ENCODE data around the gene HDAC8.
"Not testable (repeated sequence)": the region's sequence is repeated elsewhere in the genome, so short reads cannot be mapped to it uniquely, and the experiment has no call there.

Gene HDAC8

DNA sequence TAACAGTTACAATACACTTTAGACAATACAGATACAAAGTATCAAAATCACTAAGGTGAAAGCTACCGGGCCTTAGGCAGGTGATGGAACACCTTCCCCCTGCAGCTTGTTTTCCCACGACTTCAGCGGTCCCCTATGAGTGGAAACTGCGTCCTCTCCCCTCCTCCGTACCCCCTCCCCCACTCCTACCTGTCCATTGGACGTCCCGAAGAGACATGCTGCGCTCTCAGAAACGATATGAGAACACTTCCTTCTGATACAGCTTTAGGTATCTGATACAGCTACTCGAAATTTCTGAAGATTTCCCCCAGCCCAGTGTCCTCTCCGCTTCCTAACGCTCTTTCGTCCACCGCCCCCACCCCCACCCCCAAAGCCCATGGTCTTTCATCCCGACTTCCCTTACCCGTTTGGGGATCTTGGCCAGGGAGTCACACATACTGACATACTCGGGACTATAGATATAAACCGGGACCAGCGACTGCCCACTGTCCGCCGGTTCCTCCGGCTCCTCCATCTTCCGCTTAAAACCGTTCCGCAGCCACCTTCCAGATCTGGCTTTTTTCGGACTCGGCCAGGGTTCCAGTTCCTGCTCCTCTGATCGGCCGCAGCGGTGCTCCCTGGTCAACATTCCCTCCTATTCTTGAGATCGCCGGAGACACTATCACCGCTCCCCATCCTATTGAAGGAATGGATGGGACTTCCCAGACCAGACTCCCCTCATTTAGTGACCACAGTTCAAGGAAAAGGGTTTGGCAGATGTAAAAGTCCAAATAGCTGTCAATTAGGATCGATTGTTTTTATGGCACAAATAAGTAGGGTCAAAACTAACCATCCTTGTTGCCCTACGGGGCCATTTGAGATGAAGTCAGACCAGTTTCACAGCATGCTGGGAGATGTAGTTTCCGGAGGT, at the start of gene HDAC8:
Gene HDAC8 (minus strand): TSS at position 596 of the 910 bp plus-strand sequence. CDS start 82 bp downstream, at position 514.
- peak in 1 of 3 donors; percentile 16 for DNase-seq (ENCODE audit: low read depth in 3 of 3)

DNA sequence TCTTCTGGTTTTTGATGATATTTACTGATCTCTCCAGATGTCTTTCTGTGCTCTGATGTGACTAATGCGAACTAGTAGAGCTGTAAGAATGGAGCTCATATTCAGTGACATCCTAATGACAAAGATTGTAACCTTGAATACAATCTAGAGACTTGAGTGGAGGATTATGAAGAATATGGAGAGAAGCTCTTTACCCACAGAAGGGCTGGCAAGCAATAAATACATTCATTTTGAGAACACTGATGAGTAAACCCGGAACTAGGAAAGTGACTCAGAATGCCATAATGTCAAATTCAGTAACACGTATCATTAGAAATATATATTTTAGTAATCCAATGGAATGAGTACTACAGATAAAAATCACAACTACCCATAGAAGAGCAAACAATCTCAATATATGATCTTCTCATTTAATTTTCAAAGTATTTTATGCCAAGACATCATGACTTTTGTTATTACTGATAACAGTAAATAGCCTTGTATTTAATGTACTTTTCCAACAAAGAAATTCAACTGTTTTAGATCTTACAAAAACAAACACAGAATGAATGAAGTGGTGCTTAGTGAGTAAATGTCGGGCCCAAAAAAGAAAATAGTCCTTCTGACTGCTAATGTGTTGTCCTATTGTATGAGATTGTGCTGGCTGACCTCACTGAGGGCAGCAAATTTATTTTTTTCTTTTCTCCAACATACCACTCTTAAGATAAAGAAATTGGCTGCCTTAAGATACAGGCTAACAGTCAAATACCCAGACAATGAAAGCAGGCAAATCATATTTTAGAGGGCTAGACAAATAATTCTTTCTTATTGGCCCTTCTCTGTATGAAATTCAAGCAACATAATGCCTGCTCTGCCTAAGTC, 49.2 kb upstream of the HDAC8 start:
- DNase-seq (ENCODE audit: low read depth in 3 of 3) = no peak

DNA sequence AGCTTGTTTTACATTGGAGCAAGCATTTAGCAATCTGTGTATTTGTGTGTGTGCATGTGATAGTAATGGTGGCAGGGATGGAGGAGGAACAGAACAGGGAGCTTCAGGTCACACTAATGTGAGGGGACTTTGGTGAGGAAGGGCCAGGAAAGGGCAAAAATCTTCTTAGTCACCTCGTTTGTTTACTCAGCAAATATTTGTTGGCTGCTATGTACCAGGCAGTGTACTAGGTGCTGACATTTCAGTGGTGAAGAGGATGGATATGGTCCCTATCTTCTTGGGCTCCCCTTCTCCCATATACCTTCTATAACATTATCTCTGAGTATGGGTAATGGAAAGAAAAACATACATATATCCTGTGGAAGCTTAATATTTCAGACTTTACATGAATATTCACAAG, 48.5 kb upstream of the HDAC8 start:
- no peak for DNase-seq (ENCODE audit: low read depth in 3 of 3)

- peak in 2 of 3 donors; percentile 38 to 45 for DNase-seq (ENCODE audit: low read depth in 3 of 3)
Observed at GRCh38 chrX:72620550-72621145, 48.0 kb upstream of the HDAC8 start.

- DNase-seq (ENCODE audit: low read depth in 3 of 3) = no peak
Observed at GRCh38 chrX:72609313-72609712, 36.7 kb upstream of the HDAC8 start.

- DNase-seq (ENCODE audit: low read depth in 3 of 3) = no peak
Observed at GRCh38 chrX:72604705-72605104, 32.1 kb upstream of the HDAC8 start.

DNA sequence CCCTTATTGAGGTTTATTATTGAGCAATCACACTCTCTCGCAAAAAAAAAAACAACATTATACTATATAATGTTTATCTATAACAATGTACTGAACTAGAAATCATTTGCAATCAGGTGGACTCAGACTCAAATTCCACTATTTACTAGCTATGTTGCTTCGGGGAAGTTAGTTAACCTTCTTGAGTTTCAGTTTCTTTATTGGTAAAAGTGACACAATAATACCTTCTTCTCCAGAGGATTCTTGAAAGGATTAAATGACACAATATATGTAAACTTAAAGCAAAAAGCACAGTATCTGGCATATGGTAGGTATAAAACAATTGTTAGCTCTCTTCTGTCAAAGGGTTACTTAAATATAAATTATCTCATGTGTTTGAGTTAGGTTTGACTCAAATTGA, 31.5 kb upstream of the HDAC8 start:
- DNase-seq (ENCODE audit: low read depth in 3 of 3) = no peak

DNA sequence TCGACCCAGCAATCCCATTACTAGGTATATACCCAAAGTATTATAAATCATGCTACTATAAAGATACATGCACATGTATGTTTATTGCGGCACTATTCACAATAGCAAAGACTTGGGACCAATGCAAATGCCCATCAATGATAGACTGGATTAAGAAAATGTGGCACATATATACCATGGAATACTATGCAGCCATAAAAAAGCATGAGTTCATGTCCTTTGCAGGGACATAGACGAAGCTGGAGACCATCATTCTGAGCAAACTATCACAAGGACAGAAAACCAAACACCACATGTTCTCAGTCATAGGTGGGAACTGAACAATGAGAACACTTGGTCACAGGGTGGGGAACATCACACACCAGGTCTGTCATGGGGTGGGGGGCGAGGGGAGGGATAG, 18.4 kb upstream of the HDAC8 start:
- not testable (repeated sequence) for DNase-seq (ENCODE audit: low read depth in 3 of 3)

- DNase-seq (ENCODE audit: low read depth in 3 of 3) = no peak
Observed at GRCh38 chrX:72584163-72584562, 11.5 kb upstream of the HDAC8 start.

DNA sequence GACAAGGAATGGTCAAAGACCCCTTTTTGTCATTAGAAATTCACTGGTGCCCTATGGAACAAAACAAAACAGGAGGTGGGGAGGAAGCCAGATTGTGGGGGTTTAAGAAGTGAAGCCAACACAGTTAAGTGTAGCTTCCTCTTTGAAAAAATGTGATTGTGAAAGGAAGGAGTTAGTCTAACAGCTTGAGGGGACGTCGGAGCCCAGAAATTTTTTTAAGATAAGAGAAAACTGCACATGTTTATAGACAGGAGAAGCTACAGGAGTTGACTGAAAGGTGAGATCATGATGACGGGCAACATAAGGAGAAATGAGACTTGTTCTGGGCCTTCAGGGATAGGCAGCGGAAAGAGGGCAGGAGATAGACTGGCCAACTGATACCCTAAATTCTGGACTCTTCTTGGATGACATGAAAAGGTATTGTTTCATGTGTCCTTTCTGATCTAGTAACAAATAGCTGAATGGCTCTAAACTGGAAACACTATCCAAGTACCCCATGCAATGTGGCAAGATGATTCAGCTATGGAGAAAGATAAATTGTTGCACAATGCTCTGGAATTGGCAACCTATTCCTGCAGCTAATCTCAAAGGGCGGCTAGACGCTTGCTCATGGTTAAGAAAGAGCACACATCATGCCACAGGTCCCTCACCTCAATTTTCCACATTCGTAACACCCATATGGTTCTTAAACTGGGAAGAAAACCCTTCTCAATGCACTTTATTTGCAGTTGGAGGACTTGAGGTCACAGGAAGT, 3.7 kb upstream of the HDAC8 start:
- no peak for DNase-seq (ENCODE audit: low read depth in 3 of 3)

- no peak for DNase-seq (ENCODE audit: low read depth in 3 of 3)
Observed at GRCh38 chrX:72573158-72573511, 492 bp upstream of the HDAC8 start.

DNA sequence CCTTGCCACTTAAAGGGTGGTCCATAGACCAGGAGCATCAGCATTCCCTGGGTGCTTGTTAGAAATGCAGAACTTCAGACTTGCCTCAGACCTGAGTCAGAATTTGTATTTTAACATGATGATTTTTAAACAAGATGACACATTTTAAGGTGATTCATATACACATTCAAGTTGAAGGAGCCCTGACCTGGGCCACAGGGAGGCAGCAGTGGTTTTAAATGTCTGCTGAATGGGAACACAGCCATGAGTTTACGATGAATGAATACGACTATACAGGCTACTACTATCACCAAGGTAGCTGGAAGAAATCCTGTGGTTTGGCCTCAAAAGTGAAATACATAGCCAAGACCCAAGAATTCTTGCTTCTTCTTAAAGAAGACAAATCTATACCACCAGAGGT, 2.9 kb downstream of the HDAC8 start:
- DNase-seq (ENCODE audit: low read depth in 3 of 3) = no peak

DNA sequence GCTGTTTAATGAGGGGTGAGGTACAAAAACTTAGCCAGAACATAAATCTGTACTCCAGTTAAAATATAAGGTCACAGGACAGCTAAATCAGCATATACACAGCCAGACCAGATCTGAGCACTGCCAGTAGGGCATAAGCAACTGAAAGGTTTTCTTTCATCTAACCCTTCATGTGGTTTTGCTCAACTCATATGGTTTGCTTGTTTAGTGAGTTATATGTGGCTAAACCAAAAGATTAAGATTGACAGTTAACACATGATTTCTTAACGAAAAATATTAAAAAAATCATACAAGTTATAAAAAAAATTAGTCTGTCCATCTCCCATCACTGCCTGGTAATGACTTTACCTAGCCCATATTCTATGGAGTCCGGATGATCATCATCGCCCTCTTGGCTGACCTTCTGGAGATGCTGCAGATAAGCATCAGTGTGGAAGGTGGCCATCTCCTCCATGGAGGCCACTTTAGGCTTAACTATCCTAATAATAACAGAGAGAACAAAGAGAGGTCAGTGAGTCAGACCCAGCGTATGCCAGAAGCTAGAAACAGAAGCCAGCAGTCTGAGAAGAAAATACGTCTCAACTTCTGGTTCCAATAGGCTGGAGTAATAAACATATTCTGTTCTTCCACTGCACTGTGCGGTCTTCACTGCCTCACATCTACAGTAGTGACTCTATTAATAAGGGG, 4.1 kb downstream of the HDAC8 start:
- no peak for DNase-seq (ENCODE audit: low read depth in 3 of 3)

GRCh38 chrX:72566448-72566847, 6.2 kb downstream of the HDAC8 start:
- no peak for DNase-seq (ENCODE audit: low read depth in 3 of 3)

GRCh38 chrX:72559655-72560054, 13.0 kb downstream of the HDAC8 start:
- DNase-seq (ENCODE audit: low read depth in 3 of 3) = not testable (repeated sequence)

GRCh38 chrX:72554448-72555140, 18.0 kb downstream of the HDAC8 start:
- no peak for DNase-seq (ENCODE audit: low read depth in 3 of 3)

DNA sequence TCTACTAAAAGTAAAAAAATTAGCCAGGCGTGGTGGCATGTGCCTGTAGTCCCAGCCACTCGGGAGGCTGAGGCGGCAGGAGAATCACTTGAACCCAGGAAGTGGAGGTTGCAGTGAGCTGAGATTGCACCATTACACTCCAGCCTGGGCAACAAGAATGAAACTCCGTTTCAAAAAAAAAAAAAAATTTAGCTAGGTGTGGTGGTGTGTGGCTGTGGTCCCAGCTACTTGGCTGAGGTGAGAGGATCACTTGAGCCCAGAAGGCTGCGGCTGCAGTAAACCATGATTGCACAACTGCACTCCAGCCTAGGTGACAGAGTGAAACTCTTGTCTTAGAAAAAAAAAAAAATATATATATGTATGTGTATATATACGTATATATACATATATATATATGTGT, 20.2 kb downstream of the HDAC8 start:
- not testable (repeated sequence) for DNase-seq (ENCODE audit: low read depth in 3 of 3)

GRCh38 chrX:72545990-72546389, 26.7 kb downstream of the HDAC8 start:
- no peak for DNase-seq (ENCODE audit: low read depth in 3 of 3)

- no peak for DNase-seq (ENCODE audit: low read depth in 3 of 3)
Observed at GRCh38 chrX:72540318-72540717, 32.3 kb downstream of the HDAC8 start.

GRCh38 chrX:72539822-72540221, 32.8 kb downstream of the HDAC8 start:
- DNase-seq (ENCODE audit: low read depth in 3 of 3) = no peak
